Skeletal muscle satellite cell (primary cell): ENCODE measurements around the gene IP6K3.

Experiments
- H3K27me3 ChIP-seq: 2 replicates; pipeline ENCODE4 v1.7.0; 2013; ENCODE audit warnings: low read length; ENCODE audit not compliant: control insufficient read depth, insufficient read depth
- H3K36me3 ChIP-seq: 2 replicates; pipeline ENCODE4 v1.7.0; 2013; ENCODE audit warnings: mild to moderate bottlenecking, control low read depth, low read length; ENCODE audit not compliant: insufficient read depth
- H3K4me1 ChIP-seq: 2 replicates; pipeline ENCODE4 v1.7.0; 2013; ENCODE audit warnings: low read length; ENCODE audit not compliant: control insufficient read depth, insufficient read depth
- H3K4me2 ChIP-seq: 2 replicates; pipeline ENCODE4 v1.7.0; 2013; ENCODE audit warnings: mild to moderate bottlenecking, low read length
- H3K4me3 ChIP-seq: 2 replicates; pipeline ENCODE4 v1.7.0; 2013; ENCODE audit warnings: low read length
- H3K9ac ChIP-seq: 2 replicates; pipeline ENCODE4 v1.7.0; 2013; ENCODE audit warnings: mild to moderate bottlenecking, low read depth, low read length, moderate library complexity
- H3K9me3 ChIP-seq: replicated peaks from 2 replicates; pipeline ENCODE4 v1.7.0; 2013; ENCODE audit warnings: mild to moderate bottlenecking, control low read depth, low read length

Gene IP6K3

DNA sequence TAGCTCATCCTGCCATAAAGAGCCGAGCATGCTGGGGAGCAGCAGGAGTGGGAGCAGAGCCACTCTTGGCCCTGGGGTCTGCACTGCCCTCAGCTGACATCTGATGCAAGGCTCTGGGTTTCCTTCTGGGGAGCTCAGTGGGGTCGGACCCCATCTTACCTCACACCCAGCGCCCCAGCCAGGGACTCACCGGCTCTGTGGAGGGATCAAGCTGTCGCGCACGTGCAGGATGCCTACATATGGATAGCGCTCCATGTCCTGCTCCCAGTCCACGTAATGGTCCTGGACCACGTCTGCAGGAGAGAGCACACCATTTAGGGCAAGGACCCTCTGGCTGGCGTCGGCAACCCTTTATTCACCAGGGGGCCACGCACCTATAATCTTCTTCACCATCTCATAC is 30.1 kb upstream of the IP6K3 start:
- peaks cover 27% of the 10 kb centered on the region for H3K4me1 ChIP-seq
- H3K36me3 ChIP-seq = peaks cover 90% of the 10 kb centered on the region
- H3K9me3 ChIP-seq = no peaks in the 10 kb centered on the region
- no peak overlapping the region for H3K9ac ChIP-seq
- no peak overlapping the region for H3K4me2 ChIP-seq
- no peak overlapping the region for H3K4me3 ChIP-seq
- H3K27me3 ChIP-seq = no peaks in the 10 kb centered on the region

DNA sequence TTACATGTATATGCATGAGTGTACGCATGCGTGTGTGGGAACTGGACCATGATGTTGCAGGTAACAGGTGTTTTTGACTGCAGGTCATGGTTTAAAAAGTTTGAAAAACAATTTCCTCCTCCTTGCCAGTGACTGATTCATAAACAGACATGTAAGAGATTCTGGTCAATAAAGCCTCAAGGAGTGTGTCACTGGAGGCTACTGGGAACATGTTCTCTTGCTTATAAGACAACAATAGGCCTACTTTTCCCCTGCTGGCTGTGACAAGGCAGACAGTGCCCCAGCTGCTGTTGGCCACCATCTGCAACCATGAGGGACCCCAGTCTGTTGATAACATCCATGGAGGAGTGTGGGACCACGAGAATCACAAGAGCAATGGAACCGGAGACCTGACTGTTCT is 29.5 kb upstream of the IP6K3 start:
- no peaks in the 10 kb centered on the region for H3K9me3 ChIP-seq
- peaks cover 27% of the 10 kb centered on the region for H3K4me1 ChIP-seq
- no peaks in the 10 kb centered on the region for H3K27me3 ChIP-seq
- H3K4me2 ChIP-seq = no peak overlapping the region
- no peak overlapping the region for H3K9ac ChIP-seq
- no peak overlapping the region for H3K4me3 ChIP-seq
- H3K36me3 ChIP-seq = peaks cover 87% of the 10 kb centered on the region

GRCh38 chr6:33774774-33775173 is 28.1 kb upstream of the IP6K3 start:
- peaks cover 39% of the 10 kb centered on the region for H3K4me1 ChIP-seq
- no peaks in the 10 kb centered on the region for H3K27me3 ChIP-seq
- H3K36me3 ChIP-seq = peaks cover 73% of the 10 kb centered on the region
- H3K9ac ChIP-seq = no peak overlapping the region
- no peaks in the 10 kb centered on the region for H3K9me3 ChIP-seq
- no peak overlapping the region for H3K4me3 ChIP-seq
- H3K4me2 ChIP-seq = no peak overlapping the region

DNA sequence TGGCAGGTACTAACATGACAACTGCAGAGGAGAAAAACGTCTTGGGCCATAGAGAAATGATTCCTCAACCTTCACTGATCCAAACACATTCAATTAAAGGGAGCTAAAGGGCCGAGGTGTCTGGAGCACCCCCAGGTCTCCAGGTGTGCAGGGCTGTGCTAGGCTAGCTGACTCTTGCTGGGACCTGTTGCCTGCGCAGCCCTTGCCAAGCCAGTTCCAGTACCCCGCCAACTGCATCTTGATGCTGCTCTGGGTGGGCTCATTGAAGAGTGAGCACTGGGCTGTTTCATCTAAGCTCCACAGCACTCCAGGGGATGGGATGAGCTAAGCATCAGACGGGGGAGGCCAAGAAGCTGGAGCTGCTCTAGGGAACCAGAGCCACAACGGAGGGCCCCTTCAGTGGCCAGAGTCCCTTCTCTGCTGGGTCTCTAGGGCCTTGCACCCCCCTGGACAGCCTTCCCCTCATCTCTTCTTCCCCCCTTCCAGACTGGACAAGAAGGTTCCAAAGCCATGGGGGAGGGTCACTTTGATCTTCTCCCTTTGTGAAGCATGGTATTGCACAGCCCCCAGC is 26.3 kb upstream of the IP6K3 start:
- no peaks in the 10 kb centered on the region for H3K27me3 ChIP-seq
- H3K4me2 ChIP-seq = no peak overlapping the region
- no peak overlapping the region for H3K4me3 ChIP-seq
- no peak overlapping the region for H3K9ac ChIP-seq
- H3K9me3 ChIP-seq = no peaks in the 10 kb centered on the region
- H3K36me3 ChIP-seq = peaks cover 55% of the 10 kb centered on the region
- peaks cover 52% of the 10 kb centered on the region for H3K4me1 ChIP-seq

- Histone ChIP-seq H3K4me2 (peak overlapping the region; percentile 74), H3K4me1 (peaks cover 52% of the 10 kb centered on the region), H3K9ac (peak overlapping the region; percentile 69), H3K9me3 (no peaks in the 10 kb centered on the region), H3K36me3 (peaks cover 47% of the 10 kb centered on the region), H3K27me3 (no peaks in the 10 kb centered on the region), H3K4me3 (no peak overlapping the region)
These were observed 25.6 kb upstream of the IP6K3 start for GRCh38 chr6:33772082-33772830.

GRCh38 chr6:33771146-33772081 is 24.7 kb upstream of the IP6K3 start:
- peak overlapping the region; percentile 80 for H3K9ac ChIP-seq
- H3K4me3 ChIP-seq = peak overlapping the region; percentile 56
- H3K4me2 ChIP-seq = peak overlapping the region; percentile 74
- peaks cover 39% of the 10 kb centered on the region for H3K36me3 ChIP-seq
- H3K9me3 ChIP-seq = no peaks in the 10 kb centered on the region
- peaks cover 52% of the 10 kb centered on the region for H3K4me1 ChIP-seq
- H3K27me3 ChIP-seq = no peaks in the 10 kb centered on the region

- H3K27me3 ChIP-seq = no peaks in the 10 kb centered on the region
- no peaks in the 10 kb centered on the region for H3K9me3 ChIP-seq
- peaks cover 33% of the 10 kb centered on the region for H3K36me3 ChIP-seq
- peak overlapping the region; percentile 80 for H3K9ac ChIP-seq
- H3K4me1 ChIP-seq = peaks cover 52% of the 10 kb centered on the region
- peak overlapping the region; percentile 68 for H3K4me2 ChIP-seq
- H3K4me3 ChIP-seq = peak overlapping the region; percentile 56
These were observed 24.1 kb upstream of the IP6K3 start for GRCh38 chr6:33770833-33771145.

GRCh38 chr6:33770124-33770832 is 23.6 kb upstream of the IP6K3 start:
- no peaks in the 10 kb centered on the region for H3K9me3 ChIP-seq
- peaks cover 28% of the 10 kb centered on the region for H3K36me3 ChIP-seq
- H3K27me3 ChIP-seq = no peaks in the 10 kb centered on the region
- peak overlapping the region; percentile 80 for H3K9ac ChIP-seq
- H3K4me2 ChIP-seq = peak overlapping the region; percentile 68
- H3K4me3 ChIP-seq = peak overlapping the region; percentile 56
- H3K4me1 ChIP-seq = peaks cover 52% of the 10 kb centered on the region

GRCh38 chr6:33769248-33769821 is 22.6 kb upstream of the IP6K3 start:
- H3K4me3 ChIP-seq = no peak overlapping the region
- no peak overlapping the region for H3K9ac ChIP-seq
- no peaks in the 10 kb centered on the region for H3K27me3 ChIP-seq
- peaks cover 52% of the 10 kb centered on the region for H3K4me1 ChIP-seq
- H3K36me3 ChIP-seq = peaks cover 20% of the 10 kb centered on the region
- no peaks in the 10 kb centered on the region for H3K9me3 ChIP-seq
- no peak overlapping the region for H3K4me2 ChIP-seq

DNA sequence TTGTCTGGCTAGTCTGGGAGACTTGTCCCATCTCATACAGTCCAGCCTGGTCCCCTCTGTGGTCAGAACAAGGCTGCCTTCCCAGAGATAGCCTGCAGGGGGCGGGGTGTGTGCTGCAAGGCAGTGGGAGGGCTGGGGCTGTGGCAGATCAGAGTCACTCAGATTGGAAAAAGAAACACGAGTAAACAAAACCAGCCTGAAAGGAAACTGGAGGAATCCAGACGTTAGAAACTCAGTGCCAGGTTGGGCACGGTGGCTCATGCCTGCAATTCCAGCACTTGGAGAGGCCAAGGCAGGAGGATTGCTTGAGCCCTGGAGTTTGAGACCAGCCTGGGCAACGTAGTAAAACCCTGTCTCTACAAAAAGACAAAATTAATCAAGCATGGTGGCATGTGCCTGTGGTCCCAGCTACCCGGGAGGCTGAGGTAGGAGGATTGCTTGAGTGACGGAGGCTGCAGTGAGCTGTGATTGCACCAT is 22.0 kb upstream of the IP6K3 start:
- H3K4me2 ChIP-seq = peak overlapping the region; percentile 32
- H3K4me3 ChIP-seq = no peak overlapping the region
- no peaks in the 10 kb centered on the region for H3K27me3 ChIP-seq
- peak overlapping the region; percentile 33 for H3K9ac ChIP-seq
- H3K9me3 ChIP-seq = no peaks in the 10 kb centered on the region
- peaks cover 52% of the 10 kb centered on the region for H3K4me1 ChIP-seq
- H3K36me3 ChIP-seq = peaks cover 17% of the 10 kb centered on the region
